Measurements from ENCODE around the gene CYTH3. TPM values are rescaled to one million over a fixed set of nuclear protein-coding genes. Genes with fewer than 3 reads are reported as not detected.

Gene CYTH3
- polyA plus RNA-seq, 1 donor (not counting 4 experiments of a cell fraction or from before 2014, with no cell fraction given): 28.4 TPM

GRCh38 chr7:6274743-6275142 is 2.3 kb upstream of the CYTH3 start:
- Histone ChIP-seq H3K9me3 (ENCODE audit: control insufficient read depth, low read depth, low read length) (no peaks in the 10 kb centered on the region), H3K27me3 (ENCODE audit: control insufficient read depth, extremely low read depth, insufficient read depth, low read length) (no peaks in the 10 kb centered on the region), H3K4me3 (ENCODE audit: control insufficient read depth in 2 of 3, extremely low read depth in 1 of 3, insufficient read depth in 2 of 3, low read depth in 1 of 3, low read length in 3 of 3) (no peak overlapping the region), H3K9ac (ENCODE audit: control insufficient read depth, extremely low read depth, insufficient read depth, low read length) (no peak overlapping the region), H3K79me2 (ENCODE audit: control insufficient read depth, insufficient read depth, low read length) (peaks cover 23% of the 10 kb centered on the region), H2AFZ (ENCODE audit: control insufficient read depth, low read length) (no peak overlapping the region), H4K20me1 (ENCODE audit: control insufficient read depth, extremely low read depth, insufficient read depth, low read length) (no peaks in the 10 kb centered on the region), H3K27ac (ENCODE audit: control insufficient read depth, insufficient read depth, low read length) (no peak overlapping the region), H3K4me1 (ENCODE audit: control insufficient read depth, extremely low read depth, insufficient read depth, low read length) (peaks cover 23% of the 10 kb centered on the region), H3K9me1 (ENCODE audit: control insufficient read depth, extremely low read depth, insufficient read depth, low read length) (no peaks in the 10 kb centered on the region), H3K4me2 (ENCODE audit: control insufficient read depth, extremely low read depth, insufficient read depth, low read depth, low read length) (no peak overlapping the region), H3K36me3 (ENCODE audit: control insufficient read depth in 2 of 2, extremely low read depth in 1 of 2, insufficient read depth in 2 of 2, low read length in 2 of 2) (no peaks in the 10 kb centered on the region)
- no peak for TF ChIP-seq CTCF (optimal IDR thresholded peaks at IDR 0.05 in 1 of 3, IDR thresholded peaks at IDR 0.05 in 1 of 3, conservative IDR thresholded peaks at IDR 0.05 in 1 of 3; ENCODE audit: extremely low read depth in 1 of 3, insufficient read depth in 2 of 3, low read length in 3 of 3)
- no peak for TF ChIP-seq EZH2 (IDR thresholded peaks at IDR 0.05; ENCODE audit: low read length)
- FAIRE-seq: no peak
- no peak for DNase-seq (ENCODE audit: low read depth, low spot score)
- dilution Hi-C loops (cut with MboI; ENCODE audit: extremely low pct_ligation_motif_present, low sequenced_read_pairs): no loop called here

- peaks cover 20% of the 10 kb centered on the region for H3K4me1 ChIP-seq (ENCODE audit: control insufficient read depth, extremely low read depth, insufficient read depth, low read length)
- DNase-seq (ENCODE audit: low read depth, low spot score): no peak
These were observed 1.6 kb upstream of the CYTH3 start for GRCh38 chr7:6273917-6274630.

More at GRCh38 chr7:6273917-6274630, 1.6 kb upstream of the CYTH3 start:
- H3K79me2 ChIP-seq (ENCODE audit: control insufficient read depth, insufficient read depth, low read length): peaks cover 30% of the 10 kb centered on the region
- no peak overlapping the region for H3K4me3 ChIP-seq (ENCODE audit: control insufficient read depth in 2 of 3, extremely low read depth in 1 of 3, insufficient read depth in 2 of 3, low read depth in 1 of 3, low read length in 3 of 3)
- no peaks in the 10 kb centered on the region for H4K20me1 ChIP-seq (ENCODE audit: control insufficient read depth, extremely low read depth, insufficient read depth, low read length)
- H2AFZ ChIP-seq (ENCODE audit: control insufficient read depth, low read length): no peak overlapping the region
- no peaks in the 10 kb centered on the region for H3K9me3 ChIP-seq (ENCODE audit: control insufficient read depth, low read depth, low read length)
- H3K9ac ChIP-seq (ENCODE audit: control insufficient read depth, extremely low read depth, insufficient read depth, low read length): no peak overlapping the region
- H3K27me3 ChIP-seq (ENCODE audit: control insufficient read depth, extremely low read depth, insufficient read depth, low read length): no peaks in the 10 kb centered on the region
- H3K27ac ChIP-seq (ENCODE audit: control insufficient read depth, insufficient read depth, low read length): no peak overlapping the region
- no peak for TF ChIP-seq EZH2 (IDR thresholded peaks at IDR 0.05; ENCODE audit: low read length)
- no peak for TF ChIP-seq CTCF (optimal IDR thresholded peaks at IDR 0.05 in 1 of 3, IDR thresholded peaks at IDR 0.05 in 1 of 3, conservative IDR thresholded peaks at IDR 0.05 in 1 of 3; ENCODE audit: extremely low read depth in 1 of 3, insufficient read depth in 2 of 3, low read length in 3 of 3)
- FAIRE-seq: no peak
- H3K36me3 ChIP-seq (ENCODE audit: control insufficient read depth in 2 of 2, extremely low read depth in 1 of 2, insufficient read depth in 2 of 2, low read length in 2 of 2): no peaks in the 10 kb centered on the region
- dilution Hi-C loops (cut with MboI; ENCODE audit: extremely low pct_ligation_motif_present, low sequenced_read_pairs): no loop called here
- no peak overlapping the region for H3K4me2 ChIP-seq (ENCODE audit: control insufficient read depth, extremely low read depth, insufficient read depth, low read depth, low read length)
- no peaks in the 10 kb centered on the region for H3K9me1 ChIP-seq (ENCODE audit: control insufficient read depth, extremely low read depth, insufficient read depth, low read length)
